H1 (cell line): ENCODE measurements around the gene SLC45A1. TPM values are rescaled to one million over a fixed set of nuclear protein-coding genes. Genes with fewer than 3 reads are reported as not detected.

ENCODE experiments used
- CTCF ChIA-PET: fragments of 300-600 bp; sonication (Branson Sonifier 250); formaldehyde crosslinking; loops from one replicate; lab custom pipeline; 2021; ENCODE audit not compliant: partially characterized antibody; lab: Charles Lee
- POLR2A ChIA-PET: fragments of 300-600 bp; sonication (Branson Sonifier 250); formaldehyde crosslinking; loops from one replicate; lab custom pipeline; 2021; ENCODE audit warnings: inconsistent platforms; ENCODE audit not compliant: partially characterized antibody; lab: Charles Lee
- DNase-seq, 2 experiments: peaks; one replicate each; pipeline versions ENCODE4 v3.0.0 to v3.0.0-alpha.2; 2010 to 2022; ENCODE audit warnings: low spot score in 2 of 2, low read depth in 1 of 2, mixed read lengths in 1 of 2
- FAIRE-seq: peaks from 2 replicates; lab custom pipeline; 2011; peaks lifted over from hg19 to GRCh38; lab: Jason Lieb, UNC
- H2AFZ ChIP-seq: 2 replicates; pipeline ENCODE4 v1.8.1; 2012; ENCODE audit warnings: low read length, inconsistent platforms
- H2AK5ac ChIP-seq: 2 replicates; pipeline ENCODE4 v1.6.1; 2013; ENCODE audit warnings: low read depth, low read length
- H2BK120ac ChIP-seq: replicated peaks from 2 replicates; pipeline ENCODE3; 2013; ENCODE audit warnings: low read depth, low read length, inconsistent platforms
- H2BK12ac ChIP-seq: 2 replicates; pipeline ENCODE4 v1.6.1; 2013; ENCODE audit warnings: low read depth, low read length
- H2BK15ac ChIP-seq: 2 replicates; pipeline ENCODE4 v1.6.1; 2013; ENCODE audit warnings: low read length
- H2BK20ac ChIP-seq: 2 replicates; pipeline ENCODE4 v1.6.1; 2013; ENCODE audit warnings: low read length
- H2BK5ac ChIP-seq: 2 replicates; pipeline ENCODE4 v1.6.1; 2013; ENCODE audit warnings: low read depth, low read length
- H3K14ac ChIP-seq: 2 replicates; pipeline ENCODE4 v1.6.1; 2013; ENCODE audit warnings: inconsistent platforms; ENCODE audit not compliant: insufficient read length
- H3K18ac ChIP-seq: 2 replicates; pipeline ENCODE4 v1.6.1; 2013; ENCODE audit warnings: low read length; ENCODE audit errors: extremely low read depth
- H3K23ac ChIP-seq: 2 replicates; pipeline ENCODE4 v1.6.1; 2013; ENCODE audit warnings: inconsistent platforms; ENCODE audit not compliant: insufficient read length
- H3K23me2 ChIP-seq: 2 replicates; pipeline ENCODE4 v1.6.1; 2013; ENCODE audit warnings: low read depth, low read length
- H3K27ac ChIP-seq: 2 replicates; pipeline ENCODE4 v1.6.1; 2011; ENCODE audit warnings: low read depth, low read length, inconsistent platforms
- H3K27me3 ChIP-seq, 4 experiments: replicated peaks in 1 of 4; 1 replicate in 1 of 4; 2 replicates in 3 of 4; pipeline versions ENCODE4 v1.6.1 to v1.8.1; 2011 to 2013; ENCODE audit warnings: low read length in 3 of 4, mild to moderate bottlenecking in 3 of 4, inconsistent platforms in 2 of 4, mixed read lengths in 2 of 4, moderate library complexity in 1 of 4; ENCODE audit not compliant: control insufficient read depth in 3 of 4, insufficient read depth in 3 of 4; ENCODE audit errors: extremely low read depth in 1 of 4
- H3K36me3 ChIP-seq, 4 experiments: 2 replicates each; pipeline versions ENCODE4 v1.6.1 to v1.8.1; 2011 to 2013; ENCODE audit warnings: mild to moderate bottlenecking in 4 of 4, low read length in 3 of 4, moderate library complexity in 2 of 4, control low read depth in 1 of 4, inconsistent platforms in 1 of 4; ENCODE audit not compliant: insufficient read depth in 4 of 4, control insufficient read depth in 2 of 4
- H3K4ac ChIP-seq: replicated peaks from 2 replicates; pipeline ENCODE3; 2013; ENCODE audit warnings: low read length, low read depth, mixed read lengths, inconsistent platforms; ENCODE audit not compliant: insufficient read length
- H3K4me1 ChIP-seq, 4 experiments: replicated peaks in 1 of 4; 1 replicate in 1 of 4; 2 replicates in 3 of 4; pipeline versions ENCODE4 v1.6.1 to v1.8.1; 2011 to 2013; ENCODE audit warnings: low read length in 3 of 4, inconsistent platforms in 2 of 4, mixed read lengths in 1 of 4; ENCODE audit not compliant: insufficient read depth in 4 of 4, control insufficient read depth in 3 of 4
- H3K4me2 ChIP-seq, 2 experiments: 2 replicates each; pipeline versions ENCODE4 v1.6.1 to v1.8.1; 2011 to 2013; ENCODE audit warnings: low read depth in 2 of 2, low read length in 2 of 2, control low read depth in 1 of 2, inconsistent platforms in 1 of 2, mild to moderate bottlenecking in 1 of 2; ENCODE audit not compliant: insufficient read depth in 1 of 2
- H3K4me3 ChIP-seq, 4 experiments: fragments of 200-600, 300-600 bp in 1 of 4; sonication (generic), shearing (Covaris generic), sonication (Bioruptor Twin) in 1 of 4; 2 replicates each; pipeline versions ENCODE4 v1.5.1 to v1.8.1; 2011 to 2016; ENCODE audit warnings: low read length in 4 of 4, low read depth in 3 of 4, control low read depth in 2 of 4, inconsistent platforms in 2 of 4, mild to moderate bottlenecking in 2 of 4, mixed read lengths in 1 of 4, moderate library complexity in 1 of 4; ENCODE audit not compliant: insufficient read depth in 2 of 4; ENCODE audit errors: extremely low read depth in 1 of 4
- H3K56ac ChIP-seq: replicated peaks from 2 replicates; pipeline ENCODE3; 2013; ENCODE audit warnings: low read depth, mild to moderate bottlenecking, mixed read lengths, low read length, inconsistent platforms; ENCODE audit not compliant: insufficient read length
- H3K79me1 ChIP-seq: 2 replicates; pipeline ENCODE4 v1.6.1; 2013; ENCODE audit warnings: low read depth, low read length, control low read depth
- H3K79me2 ChIP-seq, 2 experiments: 2 replicates each; pipeline versions ENCODE4 v1.6.1 to v1.8.1; 2012 to 2013; ENCODE audit warnings: low read length in 2 of 2, mild to moderate bottlenecking in 2 of 2, inconsistent platforms in 1 of 2; ENCODE audit not compliant: insufficient read depth in 2 of 2, control insufficient read depth in 1 of 2
- H3K9ac ChIP-seq, 4 experiments: replicated peaks in 1 of 4; 1 replicate in 1 of 4; 2 replicates in 3 of 4; pipeline versions ENCODE4 v1.6.1 to v1.8.1; 2011 to 2013; ENCODE audit warnings: low read depth in 3 of 4, low read length in 3 of 4, control low read depth in 2 of 4, mild to moderate bottlenecking in 2 of 4, moderate library complexity in 2 of 4, inconsistent platforms in 1 of 4; ENCODE audit errors: extremely low read depth in 1 of 4
- H3K9me3 ChIP-seq, 2 experiments: 2 replicates each; pipeline versions ENCODE4 v1.6.1 to v1.8.1; 2012 to 2013; ENCODE audit warnings: mild to moderate bottlenecking in 2 of 2, moderate library complexity in 2 of 2, control low read depth in 1 of 2, inconsistent platforms in 1 of 2, low read depth in 1 of 2, low read length in 1 of 2, mixed read lengths in 1 of 2; ENCODE audit not compliant: insufficient read depth in 2 of 2
- H4K20me1 ChIP-seq, 2 experiments: replicated peaks in 1 of 2; 2 replicates each; pipeline versions ENCODE3 to v1.8.1; 2011 to 2013; ENCODE audit warnings: inconsistent platforms in 2 of 2, low read length in 2 of 2, mild to moderate bottlenecking in 1 of 2; ENCODE audit not compliant: insufficient read depth in 2 of 2, control insufficient read depth in 1 of 2
- H4K5ac ChIP-seq: 2 replicates; pipeline ENCODE4 v1.6.1; 2013; ENCODE audit warnings: low read length, low read depth, mixed read lengths, inconsistent platforms; ENCODE audit not compliant: insufficient read length
- H4K8ac ChIP-seq: 2 replicates; pipeline ENCODE4 v1.8.0; 2013; ENCODE audit warnings: mild to moderate bottlenecking, moderate library complexity, low read length, inconsistent platforms; ENCODE audit not compliant: insufficient read depth; ENCODE audit errors: extremely low read depth
- H4K91ac ChIP-seq: replicated peaks from 2 replicates; pipeline ENCODE3; 2013; ENCODE audit warnings: low read length, mixed read lengths, inconsistent platforms; ENCODE audit not compliant: insufficient read length
- KDM4A ChIP-seq: IDR thresholded peaks from one replicate; pipeline ENCODE4 v1.7.1; 2012; ENCODE audit warnings: low read depth, mild to moderate bottlenecking, moderate library complexity, low read length, inconsistent platforms; ENCODE audit not compliant: severe bottlenecking
- POLR2A ChIP-seq, 2 experiments: IDR thresholded peaks; 1 replicate in 1 of 2; 2 replicates in 1 of 2; pipeline ENCODE4 v1.6.1; 2011; ENCODE audit warnings: low read depth in 2 of 2, low read length in 2 of 2, mild to moderate bottlenecking in 2 of 2; ENCODE audit errors: control extremely low read depth in 1 of 2
- WGBS, 2 experiments: shearing (Covaris generic) in 1 of 2; methylation state at CpG; one replicate each; pipeline versions ENCODE4 v1.1.6 to v1.1.7; 2013 to 2015; ENCODE audit warnings: low lambda C conversion rate in 2 of 2, mixed read lengths in 2 of 2, inconsistent platforms in 1 of 2, low coverage in 1 of 2, missing lambda C conversion rate in 1 of 2; ENCODE audit not compliant: insufficient replicate concordance in 2 of 2, insufficient coverage in 1 of 2, insufficient read length in 1 of 2; ENCODE audit errors: extremely low coverage in 1 of 2, missing lambda C conversion rate in 1 of 2; 5-methylcytosine and 5-hydroxymethylcytosine counted together
- polyA plus RNA-seq, 7 experiments: library from polyadenylated mRNA; depleted of rRNA in 3 of 7; stranded (reverse) in 5 of 7; unstranded in 2 of 7; fragments of >200 nt in 5 of 7; fragments of 200-250 nt in 2 of 7; gene quantifications; 1 replicate in 5 of 7; 2 replicates in 1 of 7; 4 replicates in 1 of 7; pipeline versions ENCODE4 v1.2.1 to v1.2.3, GENCODE V29; 2011 to 2013; ENCODE audit warnings: missing spikeins in 2 of 7, mixed read lengths in 2 of 7
- total RNA-seq: library from RNA; stranded (reverse); fragmentation: NEBNext Ultra II Directional; extraction: Animal tissue kit (Norgen Biotek cat#: 25700); gene quantifications from 2 replicates; pipeline ENCODE4 v1.2.1, GENCODE V29; 2021

The SLC45A1 gene
- total and polyA plus RNA-seq, 2 of the 8 experiments (the other 6 are each of a cell fraction or from before 2014, with no cell fraction given): 1.0 to 1.7 TPM

- H4K8ac ChIP-seq: no peak overlapping the region
- H2AK5ac ChIP-seq: no peak overlapping the region
- peaks cover 0 to 16% of the 10 kb centered on the region in 2 experiments; a peak in 1 of 4 replicates for H3K79me2 ChIP-seq
- no peak overlapping the region for H3K23ac ChIP-seq
- H3K36me3 ChIP-seq: peaks cover 6 to 42% (median 34%) of the 10 kb centered on the region in 4 experiments
- H2BK12ac ChIP-seq: no peak overlapping the region
- ChIA-PET CTCF (interaction anchor here (0.6 to 6.1 kb wide), 8 partner anchors 13 to 388 kb away, joined by 3 to 42 read pairs (median 3); no protein-coding TSS in a partner anchor), POLR2A (interaction anchor here (0.6 to 0.8 kb wide), 2 partner anchors 14 to 145 kb away, joined by 3 read pairs; no protein-coding TSS in a partner anchor)
- H2BK15ac ChIP-seq: no peak overlapping the region
- no peaks in the 10 kb centered on the region for H3K9me3 ChIP-seq
- H2BK20ac ChIP-seq: no peak overlapping the region
- no peak overlapping the region for H4K5ac ChIP-seq
- H2BK5ac ChIP-seq: no peak overlapping the region
- no peak overlapping the region for H3K4me2 ChIP-seq
- DNase-seq: no peak
- H2BK120ac ChIP-seq: no peak overlapping the region
- no peak overlapping the region for H3K4me3 ChIP-seq
- no peak overlapping the region for H3K18ac ChIP-seq
- H3K79me1 ChIP-seq: peaks cover 11% of the 10 kb centered on the region
- no peak overlapping the region for H3K56ac ChIP-seq
- FAIRE-seq: no peak
- H3K4me1 ChIP-seq: peaks cover 2 to 5% (median 3%) of the 10 kb centered on the region in 4 experiments; a peak in 4 of 7 replicates
- no peak overlapping the region for H3K9ac ChIP-seq
- peaks cover 0 to 6% of the 10 kb centered on the region in 2 experiments for H4K20me1 ChIP-seq
- no peak overlapping the region for H3K27ac ChIP-seq
- no peak overlapping the region for H3K14ac ChIP-seq
- H4K91ac ChIP-seq: no peak overlapping the region
- no peak overlapping the region for H2AFZ ChIP-seq
- H3K23me2 ChIP-seq: no peaks in the 10 kb centered on the region
- H3K27me3 ChIP-seq: no peaks in the 10 kb centered on the region
- no peak overlapping the region for H3K4ac ChIP-seq
- WGBS, 2 experiments: 88% methylated on average over 18 of the region's 18 CpGs; no CpG with 5 or more reads in 1 of the 2 experiments
- TF ChIP-seq POLR2A (IDR thresholded peaks at IDR 0.05; ENCODE audit: control extremely low read depth in 1 of 2, low read depth in 2 of 2, low read length in 2 of 2) (no peak), KDM4A (no peak)
These were observed 45.9 kb downstream of the SLC45A1 start for GRCh38 chr1:8363767-8364301.
